Panc1 (cell line): ENCODE measurements around the gene EML5. TPM values are rescaled to one million over a fixed set of nuclear protein-coding genes. Genes with fewer than 3 reads are reported as not detected.

Experiments
- ATAC-seq: fragments of 200-7000 bp; cut with Tn5 transposase; 2 replicates; pipeline ENCODE4 v1.9.1; 2020; ENCODE audit warnings: mild to moderate bottlenecking, moderate library complexity
- BruUV-seq: library from RNA; stranded (reverse); fragments of 400-500 nt; replicated peaks from 2 replicates; lab custom pipeline; 2021; lab: Mats Ljungman, UMichigan
- CTCF ChIA-PET: fragments of 300-600 bp; sonication (Branson Sonifier 250); formaldehyde crosslinking; loops from one replicate; lab custom pipeline; 2022; ENCODE audit warnings: antibody characterized with exemption; lab: Charles Lee
- POLR2A ChIA-PET: fragments of 300-600 bp; sonication (Branson Sonifier 250); formaldehyde crosslinking; loops from one replicate; lab custom pipeline; 2022; ENCODE audit warnings: antibody characterized with exemption; lab: Charles Lee
- DNase-seq: peaks from one replicate; pipeline ENCODE4 v3.0.0-alpha.2; 2010; ENCODE audit warnings: low read depth, low spot score
- H3K27ac ChIP-seq: 2 replicates; pipeline ENCODE4 v1.5.1; 2011; ENCODE audit warnings: mild to moderate bottlenecking, low read length, inconsistent platforms
- H3K27me3 ChIP-seq: fragments of 200-500 bp; sonication (Bioruptor generic); 2 replicates; pipeline ENCODE4 v1.6.0; 2014; ENCODE audit warnings: low read length, inconsistent platforms; ENCODE audit not compliant: control insufficient read depth, insufficient read depth
- H3K36me3 ChIP-seq: fragments of 200-500 bp; sonication (Bioruptor generic); 2 replicates; pipeline ENCODE4 v1.5.1; 2014; ENCODE audit warnings: inconsistent platforms, mild to moderate bottlenecking, low read length, moderate library complexity; ENCODE audit not compliant: control insufficient read depth, insufficient read depth
- H3K4me1 ChIP-seq: 2 replicates; pipeline ENCODE4 v1.5.1; 2011; ENCODE audit warnings: inconsistent platforms, mild to moderate bottlenecking, low read length, moderate library complexity; ENCODE audit not compliant: control insufficient read depth, insufficient read depth
- H3K4me3 ChIP-seq, 2 experiments: 2 replicates each; pipeline ENCODE4 v1.5.1; 2011 to 2012; ENCODE audit warnings: low read depth in 2 of 2, low read length in 2 of 2, mild to moderate bottlenecking in 2 of 2, inconsistent platforms in 1 of 2, moderate library complexity in 1 of 2
- H3K9me3 ChIP-seq: fragments of 200-500 bp; sonication (Bioruptor generic); 2 replicates; pipeline ENCODE4 v1.5.1; 2014; ENCODE audit warnings: low read depth, mild to moderate bottlenecking, inconsistent platforms, low read length, moderate library complexity; ENCODE audit not compliant: control insufficient read depth, insufficient read depth
- CTCF ChIP-seq: fragments of 450-650 bp; IDR thresholded peaks from 2 replicates; pipeline ENCODE4 v1.5.1; 2017; ENCODE audit warnings: mild to moderate bottlenecking
- POLR2AphosphoS5 ChIP-seq: IDR thresholded peaks from 2 replicates; pipeline ENCODE4 v1.6.1; 2012; ENCODE audit warnings: mild to moderate bottlenecking, low read depth, low read length, moderate library complexity
- REST ChIP-seq, 2 experiments: IDR thresholded peaks; 2 replicates each; pipeline ENCODE4 v1.6.1; 2011 to 2012; ENCODE audit warnings: low read depth in 2 of 2, control low read depth in 1 of 2, low read length in 1 of 2, mild to moderate bottlenecking in 1 of 2, moderate library complexity in 1 of 2; ENCODE audit not compliant: insufficient read depth in 1 of 2
- SIN3A ChIP-seq: IDR thresholded peaks from 2 replicates; pipeline ENCODE4 v1.6.1; 2012; ENCODE audit warnings: low read depth, mild to moderate bottlenecking, low read length, moderate library complexity, borderline replicate concordance; ENCODE audit not compliant: insufficient read depth
- TCF7L2 ChIP-seq: IDR thresholded peaks from 2 replicates; pipeline ENCODE4 v1.6.1; 2011; ENCODE audit warnings: mild to moderate bottlenecking, low read depth, low read length, inconsistent platforms
- in situ Hi-C: cut with HindIII; loops from 2 replicates; pipeline ENCODE4 v1.10.0; 2016; ENCODE audit warnings: low sequenced_read_pairs, low pct_unique_long_range_greater_than_20kb
- intact Hi-C: fragments of 100-400 bp; cut with micrococcal nuclease; formaldehyde crosslinking; loops from one replicate; pipeline ENCODE4 v1.10.0; 2022; ENCODE audit not compliant: unreplicated experiment
- total RNA-seq: library from RNA; stranded (reverse); gene quantifications from one replicate; pipeline ENCODE4 v1.2.1, GENCODE V29; 2021; ENCODE audit not compliant: unreplicated experiment

EML5 gene
- total RNA-seq, 1 experiment from 2014 or later, result 0.10 TPM

- ChIA-PET CTCF (no interaction called here), POLR2A (no interaction called here)
- BruUV-seq, result no TSS peak
- Histone ChIP-seq H3K27ac (peak overlapping the region; percentile 66), H3K4me1 (no peaks in the 10 kb centered on the region), H3K36me3 (no peaks in the 10 kb centered on the region; the same call in 1 of the 2 replicates), H3K9me3 (no peaks in the 10 kb centered on the region), H3K27me3 (peaks cover under 1% of the 10 kb centered on the region; the same call in 1 of the 2 replicates), H3K4me3 (peak overlapping the region; percentile 74 to 81)
- no peak for TF ChIP-seq POLR2AphosphoS5
- TF ChIP-seq SIN3A, result no peak
- no peak for TF ChIP-seq CTCF
- no peak for TF ChIP-seq REST (IDR thresholded peaks at IDR 0.05; ENCODE audit: insufficient read depth in 1 of 2, low read depth in 2 of 2, low read length in 1 of 2)
- TF ChIP-seq TCF7L2, result no peak
- DNase-seq, result no peak
- ATAC-seq, result no peak
- in situ Hi-C loops (no loop called here), intact Hi-C loops (no loop called here)
These were observed 31.2 kb upstream of the EML5 start for GRCh38 chr14:88823968-88824313.

GRCh38 chr14:88821888-88822287 lies 29.1 kb upstream of the EML5 start:
- intact Hi-C loops (no loop called here), in situ Hi-C loops (no loop called here)
- POLR2A ChIA-PET, result no interaction called here
- DNase-seq, result no peak
- H3K9me3 ChIP-seq, result no peaks in the 10 kb centered on the region
- H3K4me1 ChIP-seq, result no peaks in the 10 kb centered on the region
- BruUV-seq, result no TSS peak
- no peaks in the 10 kb centered on the region; the same call in 1 of the 2 replicates for H3K36me3 ChIP-seq
- CTCF ChIA-PET, result no interaction called here
- H3K27ac ChIP-seq, result no peak overlapping the region
- H3K27me3 ChIP-seq, result peaks cover 2% of the 10 kb centered on the region; the same call in 1 of the 2 replicates
- ATAC-seq, result no peak
- H3K4me3 ChIP-seq, result no peak overlapping the region
- TF ChIP-seq TCF7L2 (no peak), REST (IDR thresholded peaks at IDR 0.05; ENCODE audit: insufficient read depth in 1 of 2, low read depth in 2 of 2, low read length in 1 of 2) (no peak), SIN3A (no peak), POLR2AphosphoS5 (no peak), CTCF (no peak)
